Panc1 (cell line): Measurements from ENCODE around the gene GLIPR2. TPM values are rescaled to one million over a fixed set of nuclear protein-coding genes. Genes with fewer than 3 reads are reported as not detected.

Source experiments
- ATAC-seq: fragments of 200-7000 bp; cut with Tn5 transposase; 2 replicates; pipeline ENCODE4 v1.9.1; 2020; ENCODE audit warnings: mild to moderate bottlenecking, moderate library complexity
- BruUV-seq: library from RNA; stranded (reverse); fragments of 400-500 nt; replicated peaks from 2 replicates; lab custom pipeline; 2021; lab: Mats Ljungman, UMichigan
- CTCF ChIA-PET: fragments of 300-600 bp; sonication (Branson Sonifier 250); formaldehyde crosslinking; loops from one replicate; lab custom pipeline; 2022; ENCODE audit warnings: antibody characterized with exemption; lab: Charles Lee
- POLR2A ChIA-PET: fragments of 300-600 bp; sonication (Branson Sonifier 250); formaldehyde crosslinking; loops from one replicate; lab custom pipeline; 2022; ENCODE audit warnings: antibody characterized with exemption; lab: Charles Lee
- DNase-seq: peaks from one replicate; pipeline ENCODE4 v3.0.0-alpha.2; 2010; ENCODE audit warnings: low read depth, low spot score
- H3K27ac ChIP-seq: 2 replicates; pipeline ENCODE4 v1.5.1; 2011; ENCODE audit warnings: mild to moderate bottlenecking, low read length, inconsistent platforms
- H3K27me3 ChIP-seq: fragments of 200-500 bp; sonication (Bioruptor generic); 2 replicates; pipeline ENCODE4 v1.6.0; 2014; ENCODE audit warnings: low read length, inconsistent platforms; ENCODE audit not compliant: control insufficient read depth, insufficient read depth
- H3K36me3 ChIP-seq: fragments of 200-500 bp; sonication (Bioruptor generic); 2 replicates; pipeline ENCODE4 v1.5.1; 2014; ENCODE audit warnings: inconsistent platforms, mild to moderate bottlenecking, low read length, moderate library complexity; ENCODE audit not compliant: control insufficient read depth, insufficient read depth
- H3K4me1 ChIP-seq: 2 replicates; pipeline ENCODE4 v1.5.1; 2011; ENCODE audit warnings: inconsistent platforms, mild to moderate bottlenecking, low read length, moderate library complexity; ENCODE audit not compliant: control insufficient read depth, insufficient read depth
- H3K4me3 ChIP-seq, 2 experiments: 2 replicates each; pipeline ENCODE4 v1.5.1; 2011 to 2012; ENCODE audit warnings: low read depth in 2 of 2, low read length in 2 of 2, mild to moderate bottlenecking in 2 of 2, inconsistent platforms in 1 of 2, moderate library complexity in 1 of 2
- H3K9me3 ChIP-seq: fragments of 200-500 bp; sonication (Bioruptor generic); 2 replicates; pipeline ENCODE4 v1.5.1; 2014; ENCODE audit warnings: low read depth, mild to moderate bottlenecking, inconsistent platforms, low read length, moderate library complexity; ENCODE audit not compliant: control insufficient read depth, insufficient read depth
- POLR2AphosphoS5 ChIP-seq: IDR thresholded peaks from 2 replicates; pipeline ENCODE4 v1.6.1; 2012; ENCODE audit warnings: mild to moderate bottlenecking, low read depth, low read length, moderate library complexity
- SIN3A ChIP-seq: IDR thresholded peaks from 2 replicates; pipeline ENCODE4 v1.6.1; 2012; ENCODE audit warnings: low read depth, mild to moderate bottlenecking, low read length, moderate library complexity, borderline replicate concordance; ENCODE audit not compliant: insufficient read depth
- TCF7L2 ChIP-seq: IDR thresholded peaks from 2 replicates; pipeline ENCODE4 v1.6.1; 2011; ENCODE audit warnings: mild to moderate bottlenecking, low read depth, low read length, inconsistent platforms
- in situ Hi-C: cut with HindIII; loops from 2 replicates; pipeline ENCODE4 v1.10.0; 2016; ENCODE audit warnings: low sequenced_read_pairs, low pct_unique_long_range_greater_than_20kb
- intact Hi-C: fragments of 100-400 bp; cut with micrococcal nuclease; formaldehyde crosslinking; loops from one replicate; pipeline ENCODE4 v1.10.0; 2022; ENCODE audit not compliant: unreplicated experiment
- total RNA-seq: library from RNA; stranded (reverse); gene quantifications from one replicate; pipeline ENCODE4 v1.2.1, GENCODE V29; 2021; ENCODE audit not compliant: unreplicated experiment
- TF ChIP-seq, protein P1 (sequence below), 2 experiments: IDR thresholded peaks; 2 replicates each; pipeline ENCODE4 v1.6.1; 2011 to 2012; ENCODE audit warnings: low read depth in 2 of 2, control low read depth in 1 of 2, low read length in 1 of 2, mild to moderate bottlenecking in 1 of 2, moderate library complexity in 1 of 2; ENCODE audit not compliant: insufficient read depth in 1 of 2
- TF ChIP-seq, protein P2 (sequence below): fragments of 450-650 bp; IDR thresholded peaks from 2 replicates; pipeline ENCODE4 v1.5.1; 2017; ENCODE audit warnings: mild to moderate bottlenecking

GLIPR2 gene
- total RNA-seq, 1 experiment from 2014 or later, result 4.9 TPM

DNA sequence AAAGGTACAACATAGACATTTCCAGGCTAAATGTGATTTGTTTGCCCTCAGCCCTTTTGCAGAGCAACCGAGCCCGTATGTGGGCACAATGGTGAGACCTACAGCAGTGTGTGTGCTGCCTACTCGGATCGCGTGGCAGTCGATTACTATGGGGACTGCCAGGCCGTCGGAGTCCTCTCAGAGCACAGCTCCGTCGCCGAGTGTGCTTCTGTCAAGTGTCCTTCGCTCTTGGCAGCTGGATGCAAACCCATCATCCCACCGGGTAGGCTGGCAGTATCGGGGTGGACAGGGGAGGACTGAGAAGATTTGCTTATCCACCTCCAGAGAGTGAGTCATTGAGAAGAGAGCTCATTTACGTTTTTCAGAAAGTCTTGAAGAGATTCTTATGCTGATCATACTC, 17.8 kb upstream of the GLIPR2 start:
- BruUV-seq, result no TSS peak
- no peak for DNase-seq
- POLR2A ChIA-PET, result no interaction called here
- CTCF ChIA-PET, result interaction anchor here (0.5 to 1.1 kb wide), 3 partner anchors 16 to 479 kb away, joined by 4 to 8 read pairs (median 4); no protein-coding TSS in a partner anchor
- Histone ChIP-seq H3K4me1 (no peaks in the 10 kb centered on the region), H3K9me3 (no peaks in the 10 kb centered on the region), H3K27me3 (no peaks in the 10 kb centered on the region), H3K4me3 (no peak overlapping the region), H3K36me3 (no peaks in the 10 kb centered on the region), H3K27ac (no peak overlapping the region)
- no peak for ATAC-seq
- intact Hi-C loops (no loop called here), in situ Hi-C loops (no loop called here)
- TF ChIP-seq, protein P1, sequence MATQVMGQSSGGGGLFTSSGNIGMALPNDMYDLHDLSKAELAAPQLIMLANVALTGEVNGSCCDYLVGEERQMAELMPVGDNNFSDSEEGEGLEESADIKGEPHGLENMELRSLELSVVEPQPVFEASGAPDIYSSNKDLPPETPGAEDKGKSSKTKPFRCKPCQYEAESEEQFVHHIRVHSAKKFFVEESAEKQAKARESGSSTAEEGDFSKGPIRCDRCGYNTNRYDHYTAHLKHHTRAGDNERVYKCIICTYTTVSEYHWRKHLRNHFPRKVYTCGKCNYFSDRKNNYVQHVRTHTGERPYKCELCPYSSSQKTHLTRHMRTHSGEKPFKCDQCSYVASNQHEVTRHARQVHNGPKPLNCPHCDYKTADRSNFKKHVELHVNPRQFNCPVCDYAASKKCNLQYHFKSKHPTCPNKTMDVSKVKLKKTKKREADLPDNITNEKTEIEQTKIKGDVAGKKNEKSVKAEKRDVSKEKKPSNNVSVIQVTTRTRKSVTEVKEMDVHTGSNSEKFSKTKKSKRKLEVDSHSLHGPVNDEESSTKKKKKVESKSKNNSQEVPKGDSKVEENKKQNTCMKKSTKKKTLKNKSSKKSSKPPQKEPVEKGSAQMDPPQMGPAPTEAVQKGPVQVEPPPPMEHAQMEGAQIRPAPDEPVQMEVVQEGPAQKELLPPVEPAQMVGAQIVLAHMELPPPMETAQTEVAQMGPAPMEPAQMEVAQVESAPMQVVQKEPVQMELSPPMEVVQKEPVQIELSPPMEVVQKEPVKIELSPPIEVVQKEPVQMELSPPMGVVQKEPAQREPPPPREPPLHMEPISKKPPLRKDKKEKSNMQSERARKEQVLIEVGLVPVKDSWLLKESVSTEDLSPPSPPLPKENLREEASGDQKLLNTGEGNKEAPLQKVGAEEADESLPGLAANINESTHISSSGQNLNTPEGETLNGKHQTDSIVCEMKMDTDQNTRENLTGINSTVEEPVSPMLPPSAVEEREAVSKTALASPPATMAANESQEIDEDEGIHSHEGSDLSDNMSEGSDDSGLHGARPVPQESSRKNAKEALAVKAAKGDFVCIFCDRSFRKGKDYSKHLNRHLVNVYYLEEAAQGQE (IDR thresholded peaks at IDR 0.05; ENCODE audit: insufficient read depth in 1 of 2, low read depth in 2 of 2, low read length in 1 of 2), result no peak
- TF ChIP-seq POLR2AphosphoS5 (no peak), SIN3A (no peak), TCF7L2 (no peak)
- TF ChIP-seq, protein P2, sequence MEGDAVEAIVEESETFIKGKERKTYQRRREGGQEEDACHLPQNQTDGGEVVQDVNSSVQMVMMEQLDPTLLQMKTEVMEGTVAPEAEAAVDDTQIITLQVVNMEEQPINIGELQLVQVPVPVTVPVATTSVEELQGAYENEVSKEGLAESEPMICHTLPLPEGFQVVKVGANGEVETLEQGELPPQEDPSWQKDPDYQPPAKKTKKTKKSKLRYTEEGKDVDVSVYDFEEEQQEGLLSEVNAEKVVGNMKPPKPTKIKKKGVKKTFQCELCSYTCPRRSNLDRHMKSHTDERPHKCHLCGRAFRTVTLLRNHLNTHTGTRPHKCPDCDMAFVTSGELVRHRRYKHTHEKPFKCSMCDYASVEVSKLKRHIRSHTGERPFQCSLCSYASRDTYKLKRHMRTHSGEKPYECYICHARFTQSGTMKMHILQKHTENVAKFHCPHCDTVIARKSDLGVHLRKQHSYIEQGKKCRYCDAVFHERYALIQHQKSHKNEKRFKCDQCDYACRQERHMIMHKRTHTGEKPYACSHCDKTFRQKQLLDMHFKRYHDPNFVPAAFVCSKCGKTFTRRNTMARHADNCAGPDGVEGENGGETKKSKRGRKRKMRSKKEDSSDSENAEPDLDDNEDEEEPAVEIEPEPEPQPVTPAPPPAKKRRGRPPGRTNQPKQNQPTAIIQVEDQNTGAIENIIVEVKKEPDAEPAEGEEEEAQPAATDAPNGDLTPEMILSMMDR, result no peak

DNA sequence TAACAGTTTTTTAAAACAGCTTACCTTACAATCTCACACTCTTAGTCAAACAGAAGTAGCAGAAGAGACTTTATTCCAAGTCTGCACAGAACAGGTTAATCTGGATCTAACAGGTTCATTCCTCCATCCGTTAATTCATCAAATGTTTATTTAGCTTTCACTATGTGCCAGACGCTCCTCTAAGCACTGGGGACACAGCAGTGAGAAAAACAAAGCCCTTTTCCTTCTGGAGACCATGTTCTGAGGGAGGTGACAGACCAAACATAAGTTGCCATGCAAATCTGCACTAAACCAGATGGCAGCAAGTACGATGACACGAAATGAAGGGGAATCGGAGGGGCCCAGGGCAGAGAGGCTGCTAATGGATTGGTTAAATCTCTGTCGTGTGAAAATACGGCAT, 17.1 kb upstream of the GLIPR2 start:
- Histone ChIP-seq H3K27ac (no peak overlapping the region), H3K4me1 (no peaks in the 10 kb centered on the region), H3K4me3 (no peak overlapping the region), H3K9me3 (no peaks in the 10 kb centered on the region), H3K36me3 (no peaks in the 10 kb centered on the region), H3K27me3 (no peaks in the 10 kb centered on the region)
- DNase-seq (no peak), ATAC-seq (no peak)
- TF ChIP-seq, protein P2, result no peak
- TF ChIP-seq POLR2AphosphoS5, result no peak
- ChIA-PET CTCF (interaction anchor here (0.5 to 1.1 kb wide), 3 partner anchors 17 to 478 kb away, joined by 4 to 8 read pairs (median 4); no protein-coding TSS in a partner anchor), POLR2A (interaction anchor here (0.6 kb wide), 1 partner anchor 47 kb away, joined by 6 read pairs; no protein-coding TSS in a partner anchor)
- intact Hi-C loops, result no loop called here
- in situ Hi-C loops, result no loop called here
- no TSS peak for BruUV-seq
